ENCODE results near the gene FBXW11.

DNA sequence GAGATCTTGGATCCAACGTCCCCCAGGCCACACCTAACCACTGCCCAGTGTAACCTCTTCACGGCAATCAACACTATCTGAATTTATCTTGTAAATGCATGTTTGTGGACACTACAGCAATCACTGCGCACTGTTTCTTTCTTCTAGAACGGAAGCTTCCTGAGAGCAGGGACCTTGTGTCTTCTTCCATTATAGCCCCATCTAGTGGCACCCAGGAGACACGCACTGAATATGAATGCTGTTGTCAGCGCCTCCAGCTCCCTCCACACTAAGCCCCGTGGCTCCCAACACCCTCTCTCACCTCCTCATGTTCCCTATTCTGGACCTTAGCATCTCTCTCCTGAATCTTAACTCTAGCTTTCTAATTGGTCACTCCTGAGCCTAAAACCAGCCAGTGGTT lies 148.1 kb downstream of the FBXW11 start:
- TF ChIP-seq, protein P1, sequence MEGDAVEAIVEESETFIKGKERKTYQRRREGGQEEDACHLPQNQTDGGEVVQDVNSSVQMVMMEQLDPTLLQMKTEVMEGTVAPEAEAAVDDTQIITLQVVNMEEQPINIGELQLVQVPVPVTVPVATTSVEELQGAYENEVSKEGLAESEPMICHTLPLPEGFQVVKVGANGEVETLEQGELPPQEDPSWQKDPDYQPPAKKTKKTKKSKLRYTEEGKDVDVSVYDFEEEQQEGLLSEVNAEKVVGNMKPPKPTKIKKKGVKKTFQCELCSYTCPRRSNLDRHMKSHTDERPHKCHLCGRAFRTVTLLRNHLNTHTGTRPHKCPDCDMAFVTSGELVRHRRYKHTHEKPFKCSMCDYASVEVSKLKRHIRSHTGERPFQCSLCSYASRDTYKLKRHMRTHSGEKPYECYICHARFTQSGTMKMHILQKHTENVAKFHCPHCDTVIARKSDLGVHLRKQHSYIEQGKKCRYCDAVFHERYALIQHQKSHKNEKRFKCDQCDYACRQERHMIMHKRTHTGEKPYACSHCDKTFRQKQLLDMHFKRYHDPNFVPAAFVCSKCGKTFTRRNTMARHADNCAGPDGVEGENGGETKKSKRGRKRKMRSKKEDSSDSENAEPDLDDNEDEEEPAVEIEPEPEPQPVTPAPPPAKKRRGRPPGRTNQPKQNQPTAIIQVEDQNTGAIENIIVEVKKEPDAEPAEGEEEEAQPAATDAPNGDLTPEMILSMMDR (IDR thresholded peaks at IDR 0.05), result peak in 3 of 6 experiments; percentile 29 to 33 (median 32)
- TF ChIP-seq POLR2A (IDR thresholded peaks at IDR 0.05), result no peak

Measured in thyroid gland (tissue), 4 donors.